TTC549 (cell line): ENCODE data around the gene SF3B4.

Experiments used
- FAIRE-seq: peaks from 2 replicates; lab custom pipeline; 2012; peaks lifted over from hg19 to GRCh38; lab: Jason Lieb, UNC

Gene SF3B4

DNA sequence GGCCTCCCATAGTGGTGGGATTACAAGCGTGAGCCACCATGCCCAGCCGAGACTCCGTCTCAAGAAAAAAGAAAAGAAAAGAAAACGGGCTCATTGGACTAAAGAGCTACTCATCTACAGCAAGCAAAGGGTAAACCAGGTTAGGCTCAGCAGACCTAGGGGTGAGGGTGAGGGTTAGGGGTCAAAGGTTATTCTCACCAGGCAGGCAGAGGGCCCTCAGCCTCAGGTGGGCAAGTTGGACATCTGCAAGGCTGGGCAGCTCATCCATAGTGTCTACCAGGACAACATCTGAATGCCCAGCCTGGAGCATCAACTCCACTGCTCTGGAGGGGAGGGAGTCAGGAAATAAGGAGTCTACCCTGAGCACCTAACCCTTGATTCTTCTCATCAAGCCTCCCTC lies 5.6 kb upstream of the SF3B4 start:
- no peak for FAIRE-seq

DNA sequence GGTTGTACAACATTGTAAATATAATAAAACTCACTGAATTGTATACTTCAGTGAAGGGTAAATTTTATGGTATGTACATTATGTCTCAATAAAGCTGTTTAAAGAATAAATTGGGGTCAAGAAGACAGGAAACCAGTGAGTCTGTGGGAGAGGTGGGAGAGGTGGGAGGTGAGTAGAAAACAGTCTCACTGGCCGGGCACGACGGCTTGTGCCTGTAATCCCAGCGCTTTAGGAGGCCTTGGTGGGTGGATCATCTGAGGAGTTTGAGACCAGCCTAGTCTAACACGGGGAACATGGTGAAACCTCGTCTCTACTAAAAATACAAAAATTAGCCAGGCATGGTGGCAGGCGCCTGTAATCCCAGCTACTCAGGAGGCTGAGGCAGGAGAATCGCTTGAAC lies 4.9 kb upstream of the SF3B4 start:
- no peak for FAIRE-seq

DNA sequence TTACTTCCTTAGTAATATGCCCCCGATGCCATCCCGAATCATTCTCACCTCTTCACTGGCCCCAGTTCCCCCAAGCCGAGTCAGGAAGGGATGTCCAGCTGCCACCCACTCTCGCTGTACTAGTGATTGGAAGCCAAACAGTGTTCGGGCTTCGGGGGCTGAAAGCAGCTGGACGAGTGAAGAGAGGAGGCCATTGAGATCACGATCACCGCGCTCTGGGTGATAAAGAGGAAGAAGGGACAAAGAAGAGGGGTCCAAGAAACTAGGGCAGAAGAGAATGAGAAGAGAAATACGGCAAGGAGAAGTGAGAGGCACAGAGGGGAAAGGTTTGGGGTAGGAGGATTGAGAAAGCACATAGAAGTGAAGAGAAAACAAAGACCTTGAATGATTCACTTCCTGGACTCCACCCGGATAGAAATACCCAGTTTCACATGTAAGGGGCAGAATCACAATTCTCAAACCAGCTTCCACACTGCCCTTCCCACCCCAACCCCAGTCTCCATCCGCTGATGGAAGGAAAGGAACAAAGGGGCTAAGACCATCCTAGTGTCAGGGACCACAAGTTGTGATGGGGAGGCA lies 3.7 kb upstream of the SF3B4 start:
- FAIRE-seq: no peak

DNA sequence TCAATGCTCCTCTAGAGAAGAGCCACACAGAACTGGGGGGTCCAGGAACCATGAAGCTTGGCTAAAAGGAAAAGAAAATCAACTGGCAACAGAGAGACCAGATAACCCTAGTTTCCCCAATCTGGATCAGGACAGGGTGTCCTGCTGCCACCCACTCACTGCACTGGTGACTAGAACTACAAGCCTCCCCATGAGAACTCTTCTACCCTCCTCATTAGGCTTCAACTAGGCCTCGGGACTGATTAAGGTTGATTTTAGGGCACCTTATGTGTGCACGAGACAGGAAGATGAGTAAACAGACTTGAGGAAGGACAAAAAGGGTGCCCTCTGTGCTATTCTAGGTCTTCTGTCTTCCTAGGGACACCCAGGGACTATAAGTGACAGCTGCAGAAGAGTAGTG lies 2.3 kb upstream of the SF3B4 start:
- no peak for FAIRE-seq

DNA sequence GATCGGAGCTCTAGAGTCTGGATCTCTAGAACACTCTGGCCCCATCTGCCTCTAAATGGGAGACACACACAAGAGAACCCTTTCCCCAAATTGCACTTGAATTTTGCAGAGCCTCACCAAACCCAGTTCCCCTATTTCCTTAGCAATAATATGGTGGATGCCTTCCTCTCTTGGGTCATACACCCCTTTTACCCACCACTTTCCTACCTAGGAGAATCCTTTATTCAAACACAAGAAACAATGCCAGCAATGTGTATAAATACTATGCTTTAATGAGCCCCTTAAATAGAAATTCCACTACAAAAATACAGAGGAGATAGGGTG lies 760 bp upstream of the SF3B4 start:
- FAIRE-seq: no peak

- FAIRE-seq: no peak
Measured at GRCh38 chr1:149927056-149927562, 494 bp downstream of the SF3B4 start.

DNA sequence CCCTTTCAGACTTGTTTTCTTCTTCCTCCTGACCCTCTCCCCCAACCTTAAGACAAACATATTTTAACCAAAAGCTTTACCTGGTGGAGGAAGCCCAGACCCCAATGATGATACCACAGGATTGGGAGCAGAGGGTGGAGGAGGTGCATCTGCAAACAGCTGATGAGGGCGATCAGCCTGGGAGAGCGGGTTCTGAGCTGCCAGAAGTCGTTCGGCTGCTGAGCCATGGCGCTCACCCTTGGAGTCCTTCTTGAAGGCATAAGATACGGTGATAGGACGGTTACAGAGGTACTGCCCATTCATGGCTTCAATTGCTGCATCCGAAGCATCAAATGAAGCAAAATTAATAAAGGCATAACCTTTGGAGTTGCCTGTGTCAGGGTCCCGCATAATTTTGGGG lies 1.3 kb downstream of the SF3B4 start:
- FAIRE-seq: no peak

DNA sequence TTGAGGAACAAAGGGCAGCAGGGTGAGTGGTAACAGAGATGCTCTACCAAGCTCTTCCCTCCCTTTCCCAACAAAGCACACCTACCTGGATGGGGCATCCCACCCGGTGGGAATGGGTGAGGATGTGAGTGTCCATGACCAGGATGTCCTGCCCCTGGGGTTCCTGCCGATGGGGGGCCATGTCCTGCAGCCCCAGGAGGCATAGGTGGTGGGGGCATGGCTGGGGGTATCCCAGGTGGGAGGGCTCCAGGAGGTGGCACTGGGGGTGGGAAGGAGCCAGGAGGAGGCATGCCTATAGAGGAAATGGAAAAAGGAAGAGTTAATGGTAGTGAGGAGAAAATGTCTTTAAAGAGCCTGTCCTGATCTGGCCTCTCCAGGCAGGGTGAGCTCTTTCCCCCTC lies 1.9 kb downstream of the SF3B4 start:
- no peak for FAIRE-seq

- FAIRE-seq: no peak
Measured at GRCh38 chr1:149925345-149925744, 2.3 kb downstream of the SF3B4 start.

DNA sequence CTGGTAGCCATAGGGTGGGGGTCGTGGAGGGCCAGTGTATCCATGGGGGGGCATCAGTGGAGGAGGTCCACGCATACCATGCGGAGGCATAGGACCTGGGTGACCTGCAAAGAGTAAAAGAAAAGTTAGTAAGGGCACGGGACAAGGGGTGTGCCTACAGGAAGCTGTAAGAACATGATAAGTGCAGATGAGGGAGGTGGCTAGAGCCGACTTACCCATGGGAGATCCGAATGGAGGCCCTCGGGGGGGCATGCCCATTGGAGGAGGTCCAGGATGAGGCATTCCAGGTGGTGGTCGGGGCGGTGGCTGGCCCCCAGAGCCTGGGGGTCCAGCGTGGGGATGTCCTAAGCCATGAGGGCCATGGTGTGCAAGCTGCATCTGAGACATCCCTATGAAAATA lies 4.0 kb downstream of the SF3B4 start:
- FAIRE-seq: no peak

DNA sequence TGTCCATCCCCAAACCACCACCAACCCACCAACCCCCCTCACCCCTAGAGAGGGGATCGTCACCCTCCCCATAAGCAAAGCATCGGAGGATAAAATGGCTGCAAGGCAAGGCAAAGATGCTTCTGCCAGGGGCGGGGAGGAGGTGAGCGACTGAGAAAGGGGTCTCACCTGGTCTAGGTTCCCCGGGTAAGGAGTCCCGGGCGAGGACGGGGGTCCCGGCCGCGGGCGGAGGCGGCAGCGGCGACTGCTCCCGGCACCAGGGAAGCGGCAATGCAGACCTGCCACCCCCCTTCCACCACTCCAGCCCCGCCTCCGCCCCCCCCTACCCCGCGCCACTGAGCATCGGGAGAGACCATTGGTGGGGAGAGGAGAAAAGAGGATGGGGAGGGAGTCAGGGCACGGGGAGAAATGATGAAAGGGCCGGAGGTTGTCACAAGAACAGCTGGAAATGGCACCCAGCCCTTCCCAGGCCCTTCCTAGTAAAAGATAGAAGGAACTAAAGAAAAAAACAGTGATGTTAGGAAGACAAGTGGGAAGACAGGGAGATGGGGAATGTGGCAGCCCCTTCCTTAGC lies 9.9 kb downstream of the SF3B4 start, which contains the start of gene SV2A:
Gene SV2A, minus strand, starts transcription at position 274 of the 574 bp plus-strand sequence. CDS start 4,004 bp downstream, outside the sequence.
- FAIRE-seq: no peak

- FAIRE-seq: no peak
Measured at GRCh38 chr1:149916898-149917252, 10.7 kb downstream of the SF3B4 start.

GRCh38 chr1:149916193-149916897 lies 11.3 kb downstream of the SF3B4 start:
- FAIRE-seq: no peak

DNA sequence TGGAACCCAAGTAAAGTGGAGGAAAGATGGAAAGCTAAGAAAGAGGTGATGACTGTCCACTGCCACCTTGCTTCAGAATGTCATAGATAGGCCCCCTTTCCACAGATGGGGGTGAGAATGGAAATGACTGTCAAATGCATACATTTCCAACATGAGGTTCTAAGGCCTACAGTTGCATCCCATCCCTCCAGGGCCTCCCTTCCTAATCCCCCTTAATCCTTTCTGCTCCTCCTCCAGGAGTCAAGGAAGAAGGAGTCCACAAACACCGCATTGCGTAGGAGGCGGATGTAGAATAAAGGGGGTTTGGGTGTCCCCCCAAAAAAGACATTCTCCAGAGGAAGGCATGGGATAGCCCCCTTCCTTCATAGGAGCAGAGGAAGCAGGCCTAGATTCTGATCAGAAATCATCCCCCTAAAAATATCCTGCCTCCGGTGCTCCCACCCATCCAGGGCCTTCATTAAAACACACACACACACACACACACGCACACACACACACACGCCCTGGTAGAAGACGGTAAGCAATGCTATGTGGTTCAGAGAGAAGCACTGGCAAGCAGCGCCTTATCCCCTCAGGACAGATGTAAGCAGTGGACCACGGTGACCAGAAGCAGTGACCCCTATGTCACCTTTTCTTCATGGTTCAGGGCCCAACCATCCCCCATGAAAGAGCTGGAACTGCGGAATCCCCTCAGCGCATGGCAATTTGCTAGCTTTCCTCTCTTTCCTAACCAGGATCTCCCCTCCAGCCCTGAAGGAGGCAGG lies 12.0 kb downstream of the SF3B4 start:
- no peak for FAIRE-seq

- no peak for FAIRE-seq
Measured at GRCh38 chr1:149914545-149914944, 13.1 kb downstream of the SF3B4 start.

- FAIRE-seq: no peak
Measured at GRCh38 chr1:149906570-149907075, 21.0 kb downstream of the SF3B4 start.

- no peak for FAIRE-seq
Measured at GRCh38 chr1:149903836-149904491, 23.6 kb downstream of the SF3B4 start.

- FAIRE-seq: peak; percentile 95
Measured at GRCh38 chr1:149899460-149900284, 27.9 kb downstream of the SF3B4 start, which contains the start of gene BOLA1. BOLA1 (plus strand) TSS chr1:149899568; CDS start chr1:149900060, 492 bp downstream.

- FAIRE-seq: no peak
Measured at GRCh38 chr1:149896575-149896974, 31.0 kb downstream of the SF3B4 start.

- no peak for FAIRE-seq
Measured at GRCh38 chr1:149888999-149889289, 38.7 kb downstream of the SF3B4 start.

DNA sequence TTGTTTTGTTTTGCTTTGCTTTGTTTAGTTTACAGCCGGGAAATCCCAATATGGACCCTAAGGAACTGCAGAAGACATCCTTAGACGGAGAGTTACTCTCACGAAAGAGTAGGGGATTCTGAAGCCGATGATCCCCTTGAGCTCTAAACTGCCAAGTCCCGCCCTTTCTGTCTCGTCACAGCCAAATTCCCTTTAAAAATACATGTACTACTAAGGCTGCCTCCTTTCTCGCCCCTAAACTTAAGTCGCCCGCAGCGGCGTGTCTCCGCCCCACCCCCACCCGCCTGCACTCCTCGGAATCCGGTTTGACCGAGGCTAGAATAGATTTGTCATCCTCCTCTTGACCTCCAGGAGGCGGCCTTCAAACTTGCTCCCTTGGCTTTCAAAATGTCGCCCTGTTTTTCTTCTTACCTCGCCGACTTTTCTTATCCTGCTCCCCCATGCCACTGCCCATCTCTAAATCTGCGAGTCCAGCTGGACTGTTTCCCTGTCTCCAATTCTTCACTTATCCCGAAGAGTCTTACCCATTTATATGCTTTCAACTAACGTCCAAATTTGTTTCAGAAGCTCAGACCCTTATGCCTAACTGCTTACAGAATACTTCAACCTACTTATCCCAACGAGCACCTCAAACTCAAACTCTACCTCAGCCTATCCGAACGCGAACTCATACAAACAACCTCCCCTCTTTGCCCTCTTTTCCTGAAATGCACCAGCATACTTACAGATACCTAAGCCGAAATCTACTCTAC lies 39.2 kb downstream of the SF3B4 start:
- FAIRE-seq: no peak
